ENCODE data around the gene RPS2.
"Not testable (repeated sequence)": the region's sequence is repeated elsewhere in the genome, so short reads cannot be mapped to it uniquely, and the experiment has no call there.

RPS2 gene

GRCh38 chr16:1964506-1965395, at the start of gene RPS2:
Gene RPS2, minus strand, starts transcription at chr16:1964826. Its CDS starts 201 bp downstream, at chr16:1964625.
- peak; percentile 99 for DNase-seq

DNA sequence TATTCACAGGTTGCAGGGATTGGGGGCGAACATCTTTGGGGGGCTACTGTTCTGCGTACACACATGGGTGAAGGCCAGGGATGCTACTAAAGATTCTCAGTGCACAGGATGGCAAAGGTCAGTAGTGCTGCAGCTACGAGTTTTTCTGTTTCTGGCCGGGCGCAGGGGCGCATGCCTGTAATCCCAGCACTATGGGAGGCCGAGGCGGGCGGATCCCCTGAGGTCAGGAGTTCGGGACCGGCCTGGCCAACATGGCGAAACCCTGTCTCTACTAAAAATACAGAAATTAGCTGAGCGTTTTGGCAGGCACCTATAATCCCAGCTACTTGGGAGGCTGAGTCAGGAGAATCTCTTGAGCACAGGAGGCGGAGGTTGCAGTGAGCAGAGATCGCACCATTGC, 48.9 kb upstream of the RPS2 start:
- DNase-seq: no peak

DNA sequence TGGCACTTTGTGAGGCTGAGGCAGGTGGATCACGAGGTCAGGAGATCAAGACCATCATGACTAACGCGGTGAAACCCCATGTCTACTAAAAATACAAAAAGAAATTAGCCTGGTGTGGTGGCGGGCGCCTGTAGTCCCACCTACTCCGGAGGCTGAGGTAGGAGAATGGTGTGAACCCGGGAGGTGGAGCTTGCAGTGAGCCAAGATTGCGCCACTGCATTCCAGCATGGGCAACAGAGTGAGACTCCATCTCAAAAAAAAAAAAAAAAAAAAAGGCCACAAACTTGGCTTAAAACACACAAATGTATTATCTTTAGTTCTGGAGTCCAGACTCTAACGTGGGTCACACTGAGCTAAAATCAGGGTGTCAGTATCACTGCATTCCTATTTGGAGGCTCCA, 47.1 kb upstream of the RPS2 start:
- DNase-seq: not testable (repeated sequence)

DNA sequence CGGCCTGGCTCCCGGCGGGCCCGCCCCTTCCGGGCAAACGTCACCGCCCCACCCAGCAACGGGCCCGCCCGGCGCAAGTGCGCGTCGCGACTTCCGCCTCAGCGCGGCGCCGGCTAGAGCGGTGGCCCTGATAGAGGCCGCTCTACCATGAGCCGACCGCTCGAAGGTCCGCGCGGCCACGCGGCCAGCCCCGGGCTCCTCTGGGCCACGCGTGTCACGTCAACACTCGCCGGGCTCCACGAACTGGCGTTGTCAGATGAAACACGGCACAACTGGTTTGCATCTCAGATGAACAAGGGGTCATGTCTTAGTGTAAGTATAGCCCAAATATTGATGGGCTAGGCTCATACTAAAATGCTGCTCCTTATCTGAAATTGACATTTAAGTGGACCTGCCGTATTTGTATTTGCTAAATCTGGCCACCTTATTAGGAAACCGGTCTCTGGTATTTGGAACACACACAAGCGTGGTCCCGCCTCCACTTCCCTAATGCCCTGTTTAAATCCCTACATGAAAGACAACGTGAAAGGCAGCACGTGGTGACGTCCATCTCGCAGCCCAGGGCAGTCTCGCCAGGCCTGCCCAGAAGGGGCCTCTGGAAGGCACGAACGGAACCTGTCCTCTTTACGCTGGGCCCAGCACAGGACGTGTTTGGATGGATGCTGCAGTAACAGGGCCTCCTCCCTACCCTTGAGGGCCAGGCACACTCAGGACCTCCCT, 45.3 kb upstream of the RPS2 start, which contains the start of gene ZNF598:
Gene ZNF598, minus strand, starts transcription at position 31 of the 720 bp plus-strand sequence.
- DNase-seq: peak; percentile 93

DNA sequence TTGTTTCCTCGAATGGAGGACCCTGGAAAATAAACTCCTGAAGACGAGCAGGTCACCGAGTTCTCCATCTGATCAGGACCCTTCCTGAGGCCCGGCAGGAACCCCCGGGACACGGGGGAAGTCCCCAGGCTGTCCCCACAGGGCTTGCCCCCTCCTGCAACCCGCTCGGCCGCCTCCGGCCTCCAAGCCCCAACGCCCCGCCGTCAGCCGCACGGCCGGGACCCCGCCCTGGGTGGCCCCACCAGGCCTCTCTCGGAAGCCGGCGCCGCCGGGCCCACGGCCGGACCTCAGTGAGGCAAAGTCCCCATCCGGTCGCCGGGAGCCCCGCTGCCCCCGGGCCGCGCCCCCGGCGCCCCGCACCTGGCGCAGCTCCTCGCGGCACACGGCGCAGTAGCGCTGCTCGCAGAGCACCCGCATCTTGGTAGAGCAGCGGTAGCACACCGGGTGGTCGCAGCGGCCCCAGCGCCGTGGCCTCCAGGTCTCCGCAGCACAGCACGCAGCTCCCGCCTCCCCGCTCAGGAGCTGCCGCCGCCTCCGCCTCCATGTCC, 44.6 kb upstream of the RPS2 start:
- DNase-seq: peak; percentile 77

DNA sequence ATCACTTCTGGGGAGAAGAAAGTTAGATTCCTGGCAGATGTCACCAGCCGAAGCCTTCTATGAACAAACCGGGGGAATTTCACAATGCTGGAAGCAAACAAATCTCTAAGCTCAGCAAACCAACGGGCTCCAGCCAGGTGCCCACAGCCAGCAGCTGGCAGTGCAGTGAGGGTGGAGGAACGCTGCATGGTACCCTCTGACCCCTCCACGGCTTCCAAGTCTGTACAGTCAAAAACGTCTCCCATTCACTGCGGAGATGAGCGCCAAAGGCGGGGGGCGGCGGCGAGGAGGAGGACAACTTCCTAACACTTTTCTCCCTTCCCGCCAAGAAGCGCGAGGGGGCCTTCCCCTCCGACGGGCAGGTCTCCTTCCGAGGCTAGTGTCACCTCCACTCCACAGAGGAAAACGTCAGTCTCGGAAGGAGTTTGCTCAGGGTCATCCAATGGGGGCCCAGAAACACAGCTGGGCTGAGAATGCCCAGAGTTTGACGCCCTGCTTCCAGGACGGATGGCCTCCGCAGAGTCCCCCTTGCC, 44.1 kb upstream of the RPS2 start:
- peak; percentile 75 for DNase-seq

DNA sequence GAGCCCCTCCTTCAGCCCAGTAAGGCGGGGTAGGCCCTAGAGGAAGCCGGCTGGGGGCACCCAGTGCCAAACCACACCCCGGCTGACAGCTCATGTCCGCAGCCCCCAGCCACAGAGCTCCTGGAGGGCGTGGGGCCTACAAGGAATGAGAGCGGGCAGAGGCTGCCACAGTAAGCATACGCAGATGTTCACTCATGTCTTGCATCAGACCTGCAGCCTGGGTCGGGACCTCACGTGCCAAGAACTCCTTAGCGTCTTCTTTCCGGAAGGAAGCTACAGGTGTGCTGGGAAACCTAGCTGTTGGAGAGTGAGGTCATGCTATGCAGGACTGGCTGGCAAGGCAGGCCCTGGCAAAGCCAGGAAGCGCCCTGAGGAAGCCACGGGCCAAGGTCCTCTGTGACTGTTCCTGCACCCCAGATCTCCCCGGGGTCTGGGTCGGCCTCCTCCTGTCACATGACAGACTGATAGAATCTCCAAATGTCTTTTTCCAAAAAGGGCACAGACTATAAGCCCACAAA, 43.4 kb upstream of the RPS2 start:
- DNase-seq: peak; percentile 73

DNA sequence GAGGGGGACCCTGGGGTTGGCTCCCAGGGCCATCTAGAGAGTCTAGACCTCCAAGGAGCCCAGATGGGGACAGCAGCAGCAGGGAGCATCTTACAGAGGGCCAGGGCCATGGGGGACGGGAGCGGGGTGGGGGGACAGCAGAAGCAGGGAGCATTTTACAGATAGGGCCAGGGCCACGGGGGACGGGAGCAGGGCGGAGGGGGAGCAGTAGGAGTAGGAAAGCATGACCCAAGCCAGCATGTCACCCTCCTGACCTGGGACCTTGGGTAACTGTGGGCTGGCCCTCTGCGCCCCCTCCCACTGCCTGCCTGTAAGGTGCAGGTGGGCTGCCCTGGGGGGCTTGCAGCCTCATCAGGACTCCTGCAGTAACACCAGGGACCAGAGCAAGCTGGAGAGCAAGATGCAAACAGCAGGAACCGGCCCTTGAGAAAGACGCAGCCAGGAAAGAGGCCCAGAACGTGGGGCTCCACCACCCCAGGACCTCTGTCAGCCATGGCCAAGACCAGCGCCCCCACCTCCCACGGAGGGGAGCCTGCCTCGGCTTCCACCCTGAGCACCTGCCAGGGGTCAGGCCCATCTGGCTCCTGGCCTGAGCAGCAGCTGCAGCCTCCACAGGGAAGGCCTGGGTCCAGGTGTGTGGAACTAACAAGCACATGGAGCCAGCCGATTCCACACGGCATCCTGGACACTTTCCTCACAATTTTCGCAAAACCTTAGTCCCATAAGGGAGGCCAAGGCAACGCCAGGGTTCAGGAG, 42.6 kb upstream of the RPS2 start:
- DNase-seq: no peak

GRCh38 chr16:2006317-2006716, 41.7 kb upstream of the RPS2 start:
- no peak for DNase-seq

- no peak for DNase-seq
Measured at GRCh38 chr16:2005646-2006045, 41.0 kb upstream of the RPS2 start.

GRCh38 chr16:2004795-2005517, 40.3 kb upstream of the RPS2 start:
- DNase-seq: no peak

GRCh38 chr16:2003827-2004641, 39.4 kb upstream of the RPS2 start:
- DNase-seq: peak; percentile 95

DNA sequence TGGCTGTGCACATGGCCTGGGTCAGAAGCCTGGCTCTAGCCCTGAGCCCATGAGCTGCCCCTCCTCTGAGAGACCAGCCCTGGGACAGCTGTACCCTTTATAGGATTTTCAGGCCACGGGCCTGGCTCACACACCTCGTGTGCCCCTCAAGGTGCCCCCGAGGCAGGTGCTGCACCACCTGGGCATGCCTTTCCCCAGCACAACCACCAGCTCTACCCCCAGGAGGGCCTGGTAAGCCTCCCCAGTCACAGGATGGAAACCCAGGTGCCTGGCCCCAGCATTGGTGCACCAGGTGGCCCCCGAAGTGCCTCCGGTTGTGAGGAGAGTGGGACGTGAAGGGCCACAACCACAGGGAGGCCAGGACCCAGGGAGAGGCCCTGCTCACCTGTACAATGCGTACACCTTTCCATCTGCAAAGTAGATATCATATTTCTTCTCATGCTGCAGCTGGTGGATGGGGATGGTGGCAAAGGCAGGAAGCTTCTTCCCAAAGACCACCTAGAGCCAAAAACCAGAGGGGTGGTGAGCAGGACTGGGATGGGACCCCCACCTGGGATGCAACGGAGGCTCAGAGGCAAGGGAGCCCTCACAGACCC, 38.7 kb upstream of the RPS2 start:
- DNase-seq: no peak

DNA sequence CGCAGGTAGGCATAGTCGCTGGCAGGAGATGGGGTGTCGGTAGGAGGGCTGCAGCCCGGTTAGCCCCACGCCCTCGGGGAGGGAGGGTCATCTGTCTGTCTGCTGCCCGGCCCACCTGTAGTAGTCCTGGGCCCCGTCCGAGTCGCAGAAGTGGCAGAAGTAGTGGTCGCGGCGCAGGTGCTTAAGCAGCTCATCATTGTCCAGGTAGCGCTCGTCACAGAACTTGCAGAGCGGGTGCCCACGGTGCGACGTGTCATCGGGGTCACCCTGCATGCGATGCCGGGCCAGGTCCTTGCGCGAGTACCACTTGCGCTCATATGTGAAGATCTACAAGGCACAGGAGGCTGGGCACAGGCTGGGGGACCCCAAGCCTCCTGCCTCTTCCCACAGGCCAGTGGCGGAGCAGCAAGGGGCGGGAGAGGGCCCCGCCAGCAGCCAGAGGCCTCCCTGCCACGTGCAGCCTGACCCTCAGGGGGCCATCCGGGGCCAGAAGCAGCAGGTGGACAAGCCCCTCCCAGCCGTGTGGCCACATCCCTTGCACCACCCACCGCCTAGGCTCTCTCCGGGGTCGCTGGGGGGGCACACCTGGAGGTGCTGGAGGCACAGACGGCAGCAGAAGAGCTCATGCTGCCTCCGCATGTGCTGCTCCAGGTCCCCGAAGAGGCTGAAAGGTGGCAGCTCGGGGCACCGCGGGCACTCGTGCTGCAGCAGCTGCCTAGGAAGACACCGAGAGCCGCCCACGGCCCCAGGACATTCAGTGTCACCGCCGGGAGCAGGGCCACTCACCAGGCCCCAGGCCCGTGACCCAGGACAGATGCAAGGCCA, 38.0 kb upstream of the RPS2 start:
- no peak for DNase-seq

DNA sequence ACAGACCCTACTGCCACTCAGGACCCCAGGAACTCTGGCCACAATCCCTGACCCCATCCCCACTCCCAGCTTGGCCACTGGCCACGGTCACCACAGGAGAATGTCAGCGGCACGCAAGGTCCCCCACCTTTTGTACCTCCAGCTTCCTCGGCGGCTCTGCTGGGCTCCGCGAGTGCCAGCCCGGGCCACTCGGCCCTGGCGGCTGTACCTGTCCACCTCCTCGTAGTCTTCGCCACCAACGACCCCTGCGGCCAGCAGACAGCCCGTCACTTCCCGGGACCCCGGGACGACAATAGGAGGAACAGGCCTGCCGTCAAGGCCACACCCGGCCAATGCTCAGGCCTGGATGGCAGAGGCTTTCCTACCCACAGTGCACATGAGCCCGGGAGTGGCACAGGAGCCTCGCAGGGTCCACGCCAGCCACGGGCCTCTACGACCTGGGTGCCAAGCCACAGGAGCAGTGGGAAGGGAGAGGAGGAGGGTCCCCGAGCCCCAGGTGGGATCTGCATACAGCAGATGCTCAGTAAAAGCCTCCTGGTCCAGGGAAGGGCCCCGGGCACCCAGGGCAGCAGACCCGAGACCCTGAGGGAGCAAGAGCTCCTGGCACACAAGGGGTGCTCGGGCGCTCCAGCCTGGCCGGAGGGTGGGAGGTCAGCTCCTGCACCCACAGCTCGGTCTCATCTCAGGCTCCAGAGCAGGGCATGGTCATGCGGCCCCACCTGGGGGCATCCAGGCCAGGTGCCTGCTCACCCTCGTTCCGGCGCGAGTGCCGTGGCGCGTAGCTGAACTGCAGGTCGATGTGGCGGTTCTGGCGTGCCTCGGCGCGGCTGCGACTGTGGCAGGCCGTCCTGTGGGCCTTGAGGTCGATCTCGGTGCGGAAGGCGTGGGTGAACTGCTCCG, 37.1 kb upstream of the RPS2 start:
- no peak for DNase-seq

DNA sequence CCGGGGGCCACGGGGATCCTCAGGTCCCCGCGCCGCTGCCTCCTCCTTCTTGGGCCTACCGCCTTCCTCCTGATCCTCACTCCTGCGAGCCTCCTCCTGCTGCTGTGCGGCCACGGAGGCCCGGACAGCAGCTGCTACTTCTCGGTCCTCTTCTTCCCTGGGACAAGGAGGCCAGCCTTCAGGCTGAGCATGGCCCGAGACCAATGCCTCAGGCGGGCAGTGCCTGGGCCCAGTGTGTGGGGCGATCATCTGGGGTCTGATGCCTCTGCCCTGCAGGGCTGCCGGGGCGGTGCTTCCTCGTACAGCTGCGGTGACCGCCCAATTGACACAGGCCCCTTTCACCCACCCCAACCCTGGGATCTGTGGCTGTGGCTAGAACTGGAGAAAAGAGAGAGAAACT, 36.4 kb upstream of the RPS2 start:
- DNase-seq: no peak

DNA sequence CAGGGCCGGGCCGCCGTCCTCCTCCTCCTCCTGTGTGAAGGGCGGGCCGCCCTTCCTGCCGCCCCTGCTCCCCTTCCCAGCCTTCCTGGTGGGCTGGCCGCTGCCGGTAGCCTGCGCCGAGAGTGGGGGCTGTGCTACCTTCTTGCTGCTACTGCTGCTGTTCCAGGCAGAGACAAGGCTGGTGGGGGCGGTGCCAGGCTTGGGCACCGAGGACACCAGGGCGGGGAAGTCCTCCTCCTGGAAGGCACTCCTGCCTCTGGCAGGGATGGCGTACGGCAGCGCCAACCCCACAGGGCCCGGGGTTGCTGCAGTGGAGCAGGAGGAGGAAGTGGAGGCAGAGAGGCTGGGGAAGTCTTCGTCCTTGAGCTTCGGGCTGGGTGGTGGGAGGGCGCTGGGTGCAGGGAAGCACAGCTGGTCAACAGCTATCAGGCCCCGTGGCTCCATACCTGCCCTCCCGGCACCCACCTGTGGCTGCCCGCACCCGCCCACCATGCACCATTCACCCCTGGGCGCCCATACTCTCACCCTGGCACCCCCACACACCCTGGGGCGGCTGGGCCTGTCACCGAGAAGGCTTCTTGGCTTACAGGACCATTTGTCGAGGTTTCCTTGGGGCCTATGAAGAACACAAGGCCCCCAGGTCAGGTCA, 35.4 kb upstream of the RPS2 start:
- no peak for DNase-seq

All from activated effector memory CD4-positive, alpha-beta T cell treated with anti-CD3 and anti-CD28 coated beads, Interleukin-2, amount 50 U/mL, for 16 hours (primary cell).